Mesothelial cell of epicardium (in vitro differentiated cells): ENCODE measurements around the gene MYH13. TPM values are rescaled to one million over a fixed set of nuclear protein-coding genes. Genes with fewer than 3 reads are reported as not detected.
"Not testable (repeated sequence)": the region's sequence is repeated elsewhere in the genome, so short reads cannot be mapped to it uniquely, and the experiment has no call there.

ENCODE experiments used
- DNase-seq, 2 experiments: peaks; one replicate each; pipeline ENCODE4 v3.0.0; 2021; ENCODE audit warnings: low spot score in 2 of 2; ENCODE audit not compliant: unreplicated experiment in 2 of 2
- H3K27ac Mint-ChIP-seq: 2 replicates; pipeline ENCODE4 v1.8.0; 2021; ENCODE audit warnings: mixed read lengths
- H3K27me3 Mint-ChIP-seq: 2 replicates; pipeline ENCODE4 v1.8.0; 2021; ENCODE audit warnings: low read depth, mixed read lengths
- H3K36me3 Mint-ChIP-seq: 2 replicates; pipeline ENCODE4 v1.8.0; 2021; ENCODE audit warnings: mixed read lengths
- H3K4me1 Mint-ChIP-seq: 2 replicates; pipeline ENCODE4 v1.8.0; 2021; ENCODE audit warnings: mixed read lengths
- H3K4me3 Mint-ChIP-seq: 2 replicates; pipeline ENCODE4 v1.8.0; 2021; ENCODE audit warnings: mild to moderate bottlenecking, moderate library complexity, mixed read lengths
- H3K9me3 Mint-ChIP-seq: 2 replicates; pipeline ENCODE4 v1.8.0; 2021; ENCODE audit warnings: mixed read lengths
- total RNA-seq: library from RNA; stranded (reverse); gene quantifications from 3 replicates; pipeline ENCODE4 v1.2.1, GENCODE V29; 2021
- TF ChIP-seq, protein P1 (sequence below): fragments of 200-600 bp; sonication (generic); IDR thresholded peaks from one replicate; pipeline ENCODE4 v1.5.0; 2021; ENCODE audit warnings: antibody characterized with exemption; ENCODE audit not compliant: unreplicated experiment

MYH13 gene
- total RNA-seq, 1 donor from 2014 or later, result 0.04 TPM

DNA sequence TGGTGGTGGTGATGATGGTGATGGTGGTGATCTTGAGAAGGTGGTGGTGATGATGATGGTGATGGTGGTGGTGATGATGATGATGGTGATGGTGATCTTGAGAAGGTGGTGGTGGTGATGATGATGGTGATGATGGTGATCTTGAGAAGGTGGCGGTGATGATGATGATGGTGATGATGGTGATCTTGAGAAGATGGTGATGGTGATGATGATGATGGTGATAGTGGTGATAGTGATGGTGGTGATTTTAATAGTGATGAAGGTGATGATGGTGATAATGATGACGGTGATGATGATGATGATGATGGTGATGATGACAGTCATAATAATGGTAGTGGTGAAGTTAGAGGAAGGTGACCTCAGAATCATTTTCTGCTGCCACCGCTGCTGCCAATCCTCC lies 75.1 kb downstream of the MYH13 start:
- H3K4me1 Mint-ChIP-seq, result peaks cover 2% of the 10 kb centered on the region
- no peaks in the 10 kb centered on the region for H3K36me3 Mint-ChIP-seq
- TF ChIP-seq, protein P1, sequence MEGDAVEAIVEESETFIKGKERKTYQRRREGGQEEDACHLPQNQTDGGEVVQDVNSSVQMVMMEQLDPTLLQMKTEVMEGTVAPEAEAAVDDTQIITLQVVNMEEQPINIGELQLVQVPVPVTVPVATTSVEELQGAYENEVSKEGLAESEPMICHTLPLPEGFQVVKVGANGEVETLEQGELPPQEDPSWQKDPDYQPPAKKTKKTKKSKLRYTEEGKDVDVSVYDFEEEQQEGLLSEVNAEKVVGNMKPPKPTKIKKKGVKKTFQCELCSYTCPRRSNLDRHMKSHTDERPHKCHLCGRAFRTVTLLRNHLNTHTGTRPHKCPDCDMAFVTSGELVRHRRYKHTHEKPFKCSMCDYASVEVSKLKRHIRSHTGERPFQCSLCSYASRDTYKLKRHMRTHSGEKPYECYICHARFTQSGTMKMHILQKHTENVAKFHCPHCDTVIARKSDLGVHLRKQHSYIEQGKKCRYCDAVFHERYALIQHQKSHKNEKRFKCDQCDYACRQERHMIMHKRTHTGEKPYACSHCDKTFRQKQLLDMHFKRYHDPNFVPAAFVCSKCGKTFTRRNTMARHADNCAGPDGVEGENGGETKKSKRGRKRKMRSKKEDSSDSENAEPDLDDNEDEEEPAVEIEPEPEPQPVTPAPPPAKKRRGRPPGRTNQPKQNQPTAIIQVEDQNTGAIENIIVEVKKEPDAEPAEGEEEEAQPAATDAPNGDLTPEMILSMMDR, result no peak
- H3K9me3 Mint-ChIP-seq, result no peaks in the 10 kb centered on the region
- no peak for DNase-seq
- H3K27me3 Mint-ChIP-seq, result peaks cover 2% of the 10 kb centered on the region
- no peak overlapping the region for H3K27ac Mint-ChIP-seq
- H3K4me3 Mint-ChIP-seq, result no peak overlapping the region

DNA sequence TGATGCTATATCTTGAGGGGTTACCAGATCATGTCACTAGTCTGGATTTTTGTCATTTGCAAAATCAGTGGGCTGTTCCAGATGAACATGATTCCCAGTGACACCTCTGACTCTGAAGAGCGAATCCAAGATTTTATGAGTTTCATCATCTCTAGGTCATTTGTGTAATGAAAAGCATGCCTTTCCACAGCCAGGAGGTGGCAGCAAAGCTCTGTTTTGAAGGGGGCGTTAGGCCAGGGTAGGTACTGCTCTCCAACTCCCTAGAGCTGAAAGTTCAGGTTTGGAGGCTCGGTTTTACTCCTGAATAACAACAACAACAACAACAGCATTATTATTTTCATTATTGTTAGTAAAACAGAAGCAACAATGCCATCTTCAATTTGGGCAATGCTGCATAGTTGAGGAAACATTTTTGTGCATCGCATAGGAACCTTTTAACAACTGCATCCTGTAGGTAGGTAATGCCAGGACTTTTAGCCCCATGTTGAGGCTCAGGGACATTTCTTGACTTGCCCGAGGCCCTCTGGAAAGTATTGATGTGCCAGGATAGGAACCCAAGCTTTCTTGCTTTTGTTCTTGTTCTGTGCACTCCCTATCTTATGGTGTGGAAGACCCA lies 77.0 kb downstream of the MYH13 start:
- Mint-ChIP-seq H3K4me3 (no peak overlapping the region), H3K9me3 (no peaks in the 10 kb centered on the region), H3K27me3 (no peaks in the 10 kb centered on the region), H3K27ac (no peak overlapping the region), H3K36me3 (no peaks in the 10 kb centered on the region), H3K4me1 (peaks cover 9% of the 10 kb centered on the region)
- peak; percentile 38 to 60 for DNase-seq
- TF ChIP-seq, protein P1, result peak; percentile 70

DNA sequence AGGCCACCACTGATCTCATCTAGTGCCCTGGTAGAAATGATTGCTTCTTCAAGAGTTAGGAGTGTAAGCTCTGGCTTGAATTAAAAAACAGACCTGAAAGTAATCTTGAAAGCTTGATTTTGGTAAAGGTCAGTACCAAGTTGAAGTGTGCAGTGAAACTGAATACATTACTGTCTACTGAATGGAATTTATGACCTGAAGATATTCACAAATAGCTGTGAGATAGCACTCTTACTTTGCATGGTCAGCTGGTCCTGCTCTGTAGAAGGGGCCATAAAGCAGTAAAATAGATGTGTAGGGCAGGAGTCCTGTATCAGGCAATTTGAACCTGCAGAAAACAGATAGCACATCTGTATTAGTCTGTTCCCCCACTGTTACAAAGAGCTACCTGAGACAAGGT lies 78.6 kb downstream of the MYH13 start:
- Mint-ChIP-seq H3K27ac (no peak overlapping the region), H3K27me3 (peaks cover 7% of the 10 kb centered on the region), H3K4me1 (peaks cover 12% of the 10 kb centered on the region), H3K4me3 (no peak overlapping the region), H3K36me3 (no peaks in the 10 kb centered on the region), H3K9me3 (no peaks in the 10 kb centered on the region)
- TF ChIP-seq, protein P1, result no peak
- DNase-seq, result no peak

DNA sequence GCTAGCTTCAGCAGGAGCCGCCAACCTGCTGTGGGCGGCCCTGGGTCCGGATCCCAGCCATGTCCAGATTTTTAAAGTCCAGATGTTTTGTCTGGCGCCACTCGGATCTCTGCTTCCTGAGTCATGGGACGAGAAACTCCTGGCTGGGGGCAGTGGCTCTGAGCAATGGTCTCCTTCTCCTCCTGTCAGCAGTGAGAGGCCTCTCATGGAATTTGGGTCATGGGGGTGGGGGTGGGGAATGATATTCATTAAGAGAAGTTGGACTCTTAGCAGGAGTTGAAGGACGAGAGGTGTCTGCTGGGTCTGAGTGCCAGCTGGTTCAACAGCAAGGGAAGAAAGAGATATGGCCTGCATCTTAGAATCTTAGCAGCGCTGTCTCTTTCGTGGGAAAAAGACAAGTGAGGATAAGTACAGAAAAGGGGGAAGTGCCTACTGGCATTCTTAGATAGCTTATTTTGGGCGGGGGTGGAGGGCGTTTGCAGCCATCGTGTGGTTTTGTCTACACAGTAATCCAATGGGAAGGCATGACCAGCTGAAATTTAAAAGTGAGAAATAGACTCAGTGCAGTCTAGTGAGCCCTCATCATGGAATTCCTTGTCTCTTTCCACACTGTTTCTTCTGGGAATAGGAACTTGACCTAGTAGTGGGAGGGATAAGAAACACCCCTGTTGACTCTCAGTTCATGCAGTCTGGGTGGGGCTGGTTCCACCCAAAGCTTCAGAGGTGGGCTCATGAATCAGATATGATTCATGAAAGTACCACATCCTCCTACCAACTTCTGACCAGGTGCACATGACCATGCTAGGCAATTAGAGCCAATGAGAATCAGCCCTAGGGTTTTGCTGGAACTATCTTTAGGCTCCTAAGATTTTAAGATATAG lies 80.5 kb downstream of the MYH13 start:
- TF ChIP-seq, protein P1, result no peak
- H3K27ac Mint-ChIP-seq, result peak overlapping the region; percentile 26

DNA sequence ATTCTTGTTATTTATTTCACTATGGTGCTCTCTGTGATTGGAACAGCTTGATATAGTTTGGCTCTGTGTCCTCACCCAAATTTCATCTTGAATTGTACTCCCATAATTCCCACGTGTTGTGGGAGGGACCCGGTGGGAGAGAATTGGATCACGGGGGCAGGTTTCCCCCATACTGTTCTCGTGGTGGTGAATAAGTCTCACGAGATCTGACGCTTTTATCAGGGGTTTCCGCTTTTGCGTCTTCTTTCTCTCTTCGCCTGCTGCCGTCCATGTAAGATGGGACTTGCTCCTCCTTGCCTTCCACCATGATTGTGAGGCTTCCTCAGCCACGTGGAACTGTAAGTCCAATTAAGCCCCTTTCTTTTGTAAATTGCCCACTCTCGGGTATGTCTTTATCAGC lies 81.2 kb downstream of the MYH13 start:
- Mint-ChIP-seq H3K27ac (peak overlapping the region; percentile 26), H3K27me3 (peaks cover 24% of the 10 kb centered on the region), H3K4me1 (peaks cover 12% of the 10 kb centered on the region)
- not testable (repeated sequence) for DNase-seq, H3K9me3 Mint-ChIP-seq, H3K4me3 Mint-ChIP-seq, H3K36me3 Mint-ChIP-seq

More for the DNA sequence above, 80.5 kb downstream of the MYH13 start:
- Mint-ChIP-seq H3K36me3 (no peaks in the 10 kb centered on the region), H3K9me3 (no peaks in the 10 kb centered on the region), H3K4me1 (peaks cover 12% of the 10 kb centered on the region), H3K27me3 (peaks cover 19% of the 10 kb centered on the region), H3K4me3 (no peak overlapping the region)
- DNase-seq, result no peak

DNA sequence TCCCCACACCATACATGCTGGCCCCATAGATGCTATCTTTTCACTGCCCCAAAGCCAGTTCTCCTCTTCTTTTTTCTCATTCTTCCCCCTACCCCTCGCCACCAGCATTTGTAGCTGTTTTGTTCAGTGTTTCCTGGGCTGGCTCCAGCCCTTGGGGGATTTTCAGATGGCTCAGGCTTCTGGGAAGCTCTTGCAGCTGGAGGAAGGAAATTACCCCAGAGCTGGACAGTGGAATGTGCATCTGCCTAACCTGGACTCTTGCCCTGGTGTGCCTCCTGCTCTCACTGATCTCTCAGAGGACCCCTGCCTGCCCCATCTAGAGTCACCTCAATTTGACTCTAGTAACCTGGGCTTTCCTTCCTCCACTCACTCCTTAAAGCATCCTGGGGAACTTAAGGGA lies 82.8 kb downstream of the MYH13 start:
- no peaks in the 10 kb centered on the region for H3K9me3 Mint-ChIP-seq
- TF ChIP-seq, protein P1, result no peak
- H3K36me3 Mint-ChIP-seq, result no peaks in the 10 kb centered on the region
- DNase-seq, result no peak
- no peak overlapping the region for H3K27ac Mint-ChIP-seq
- H3K4me1 Mint-ChIP-seq, result peaks cover 13% of the 10 kb centered on the region
- peaks cover 29% of the 10 kb centered on the region for H3K27me3 Mint-ChIP-seq
- no peak overlapping the region for H3K4me3 Mint-ChIP-seq
